Daoy (cell line): ENCODE measurements around the gene IMMP2L. TPM values are rescaled to one million over a fixed set of nuclear protein-coding genes. Genes with fewer than 3 reads are reported as not detected.

ENCODE experiments used
- DNase-seq: peaks from one replicate; pipeline ENCODE4 v3.0.0-alpha.2; 2015; ENCODE audit warnings: low read depth
- total RNA-seq: library from RNA; depleted of rRNA; stranded (reverse); fragments of >200 nt; shearing (Covaris generic); gene quantifications from 2 replicates; pipeline ENCODE4 v1.2.3, GENCODE V29; 2014

The IMMP2L gene
- total RNA-seq, 1 experiment from 2014 or later: 17.7 TPM

- DNase-seq: no peak
Measured at GRCh38 chr7:110994028-110994967, 568.0 kb downstream of the IMMP2L start.

GRCh38 chr7:110988890-110989501 is 573.3 kb downstream of the IMMP2L start:
- DNase-seq: peak; percentile 45

GRCh38 chr7:110988348-110988747 is 573.9 kb downstream of the IMMP2L start:
- no peak for DNase-seq

- DNase-seq: no peak
Measured at GRCh38 chr7:110987127-110987693, 575.1 kb downstream of the IMMP2L start.

GRCh38 chr7:110983822-110984456 is 578.4 kb downstream of the IMMP2L start:
- no peak for DNase-seq

GRCh38 chr7:110977127-110977737 is 585.1 kb downstream of the IMMP2L start:
- DNase-seq: no peak

GRCh38 chr7:110975486-110975885 is 586.8 kb downstream of the IMMP2L start:
- no peak for DNase-seq

GRCh38 chr7:110974441-110974840 is 587.9 kb downstream of the IMMP2L start:
- no peak for DNase-seq

GRCh38 chr7:110973196-110973990 is 588.9 kb downstream of the IMMP2L start:
- no peak for DNase-seq

GRCh38 chr7:110964775-110965174 is 597.5 kb downstream of the IMMP2L start:
- no peak for DNase-seq

GRCh38 chr7:110962826-110963225 is 599.5 kb downstream of the IMMP2L start:
- DNase-seq: no peak

- DNase-seq: no peak
Measured at GRCh38 chr7:110962374-110962773, 599.9 kb downstream of the IMMP2L start.

- no peak for DNase-seq
Measured at GRCh38 chr7:110960811-110961210, 601.5 kb downstream of the IMMP2L start.

GRCh38 chr7:110948280-110948679 is 614.0 kb downstream of the IMMP2L start:
- no peak for DNase-seq

- no peak for DNase-seq
Measured at GRCh38 chr7:110947408-110947807, 614.9 kb downstream of the IMMP2L start.

- DNase-seq: peak; percentile 37
Measured at GRCh38 chr7:110944966-110945644, 617.2 kb downstream of the IMMP2L start.

- no peak for DNase-seq
Measured at GRCh38 chr7:110944448-110944847, 617.8 kb downstream of the IMMP2L start.

GRCh38 chr7:110943701-110944345 is 618.5 kb downstream of the IMMP2L start:
- DNase-seq: no peak

- DNase-seq: no peak
Measured at GRCh38 chr7:110941385-110941784, 620.9 kb downstream of the IMMP2L start.

- no peak for DNase-seq
Measured at GRCh38 chr7:110940756-110941155, 621.5 kb downstream of the IMMP2L start.
